Measurements from ENCODE around the gene SUN2.

The SUN2 gene

DNA sequence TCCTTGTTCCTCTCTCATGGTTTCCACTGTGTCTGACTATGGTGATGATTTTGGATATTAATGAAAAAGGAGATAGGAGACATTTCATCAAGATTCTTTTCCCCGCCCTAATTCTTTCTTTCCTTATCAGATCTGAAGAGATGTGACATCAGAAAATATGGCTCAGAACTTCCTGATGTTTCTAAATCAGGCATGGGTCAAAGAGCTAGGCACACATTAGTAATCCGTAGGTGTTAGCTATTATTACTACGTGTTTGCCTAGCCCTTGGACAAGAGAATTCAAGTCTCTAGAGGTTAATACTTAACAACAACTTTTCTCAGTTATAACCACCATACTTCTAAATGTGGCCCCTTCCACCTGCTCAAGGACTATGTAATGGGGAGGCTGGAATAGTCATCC is 60.9 kb downstream of the SUN2 start:
- DNase-seq = no peak

DNA sequence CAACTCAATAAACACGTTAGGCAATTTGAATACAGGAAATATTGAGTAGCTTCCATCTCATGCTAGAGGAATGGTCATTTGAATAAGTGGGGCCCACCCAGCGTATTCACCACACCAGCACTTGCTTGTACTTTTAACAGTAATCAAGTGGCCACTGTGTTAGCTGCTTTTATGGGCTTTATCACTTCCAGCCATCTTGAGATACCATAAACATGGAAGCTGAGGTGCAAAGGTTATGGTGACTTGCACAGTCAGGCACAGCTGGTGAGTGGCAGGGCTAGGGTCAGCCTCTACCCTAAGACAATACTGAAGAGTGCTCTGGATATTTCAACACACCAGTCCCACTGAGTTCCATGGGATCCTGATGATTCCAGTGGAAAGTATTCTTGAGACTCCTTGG is 61.7 kb downstream of the SUN2 start:
- no peak for DNase-seq

DNA sequence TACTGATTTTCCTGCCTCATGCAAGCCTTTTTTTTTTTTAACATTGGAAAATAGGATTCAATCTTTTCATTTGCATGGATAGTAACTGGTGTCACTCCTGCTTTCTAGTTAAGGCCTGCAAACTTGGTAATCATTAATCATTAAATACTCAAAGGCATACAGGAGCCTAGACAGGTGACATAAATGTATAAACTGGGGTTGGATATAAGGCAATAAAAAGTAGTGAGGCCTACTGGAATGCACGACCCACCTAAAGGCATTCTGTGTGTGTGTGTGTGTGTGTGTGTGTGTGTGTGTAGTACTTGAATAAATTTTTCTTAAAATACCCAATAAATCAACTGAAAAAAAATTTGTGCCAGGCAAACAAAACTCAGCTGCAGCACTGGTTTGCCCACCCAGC is 66.1 kb downstream of the SUN2 start:
- DNase-seq = no peak

DNA sequence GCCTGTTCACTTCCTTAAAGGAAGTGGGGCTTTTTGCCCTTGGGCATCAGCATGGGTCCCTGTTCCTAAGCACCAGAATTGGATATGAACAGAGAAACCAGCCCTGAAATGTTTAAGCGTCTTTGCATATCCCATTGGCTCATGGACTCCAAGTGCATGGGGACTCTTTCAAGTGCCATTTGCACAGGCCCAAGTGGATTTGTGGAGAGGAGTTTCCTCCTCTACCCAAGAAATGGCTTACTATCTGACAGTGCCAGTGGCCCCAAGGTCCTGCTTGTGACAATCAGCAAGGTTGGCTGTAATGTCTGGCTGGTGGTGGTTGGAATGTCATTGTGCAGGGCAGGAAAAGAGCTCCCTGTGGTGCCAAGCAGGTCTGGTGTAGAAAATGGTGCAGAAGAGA is 70.0 kb downstream of the SUN2 start:
- no peak for DNase-seq

DNA sequence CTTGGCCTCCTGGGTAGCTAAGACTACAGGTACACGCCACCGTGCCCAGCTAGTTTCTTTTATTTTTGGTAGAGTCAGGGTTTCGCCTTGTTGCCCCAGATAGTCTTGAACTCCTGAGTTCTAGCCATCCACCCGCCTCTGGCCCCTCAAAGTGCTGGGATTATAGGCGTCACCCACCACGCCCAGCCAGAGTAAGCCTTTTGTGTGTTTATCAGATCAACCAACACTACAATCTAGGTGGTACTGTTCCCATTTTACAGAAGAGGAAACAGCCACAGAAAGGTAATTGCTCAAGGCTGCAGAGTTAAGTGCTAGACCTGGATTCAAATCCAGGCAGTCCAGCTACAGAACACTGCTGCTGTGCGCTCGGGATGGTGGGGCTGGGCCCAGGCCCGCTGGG is 70.9 kb downstream of the SUN2 start:
- DNase-seq = no peak

Data from CD4-positive, alpha-beta T cell treated with Interleukin-17A for 1 hour (primary cell).